GM12878 (cell line): ENCODE measurements around the gene ARL17B. TPM values are rescaled to one million over a fixed set of nuclear protein-coding genes. Genes with fewer than 3 reads are reported as not detected.

Source experiments
- BCL11A ChIP-seq: IDR thresholded peaks from 2 replicates; pipeline ENCODE4 v1.6.1; 2011; ENCODE audit warnings: low read depth, low read length
- CBX3 ChIP-seq: fragments of 200-600 bp; sonication (generic); IDR thresholded peaks from 2 replicates; pipeline ENCODE4 v1.6.1; 2016; ENCODE audit warnings: low read depth, borderline replicate concordance
- CREB1 ChIP-seq: IDR thresholded peaks from 2 replicates; pipeline ENCODE4 v1.6.1; 2012; ENCODE audit warnings: low read depth, mild to moderate bottlenecking, inconsistent platforms
- ESRRA ChIP-seq: IDR thresholded peaks from 2 replicates; pipeline ENCODE4 v1.6.1; 2012; ENCODE audit warnings: mild to moderate bottlenecking, low read length, improper control_type of control experiment
- GABPA ChIP-seq: IDR thresholded peaks from 2 replicates; pipeline ENCODE4 v1.6.1; 2014; ENCODE audit warnings: antibody characterized with exemption, low read depth, mild to moderate bottlenecking, inconsistent platforms
- GATAD2B ChIP-seq: fragments of 450-650 bp; conservative IDR thresholded peaks from 2 replicates; pipeline ENCODE4 v1.6.1; 2017; ENCODE audit warnings: low read depth, mild to moderate bottlenecking, moderate library complexity
- HDAC2 ChIP-seq: fragments of 200-600 bp; sonication (generic); IDR thresholded peaks from 2 replicates; pipeline ENCODE4 v1.6.1; 2017
- MTA2 ChIP-seq: fragments of 450-650 bp; IDR thresholded peaks from 2 replicates; pipeline ENCODE4 v1.6.1; 2016; ENCODE audit warnings: low read depth, mild to moderate bottlenecking, moderate library complexity
- NR2F1 ChIP-seq: fragments of 450-650 bp; conservative IDR thresholded peaks from 2 replicates; pipeline ENCODE4 v1.6.1; 2017; ENCODE audit warnings: mild to moderate bottlenecking
- PBX3 ChIP-seq: IDR thresholded peaks from 2 replicates; pipeline ENCODE4 v1.6.1; 2011; ENCODE audit warnings: mild to moderate bottlenecking, low read depth, low read length, moderate library complexity; ENCODE audit not compliant: insufficient replicate concordance
- PKNOX1 ChIP-seq: fragments of 450-650 bp; IDR thresholded peaks from 2 replicates; pipeline ENCODE4 v1.6.1; 2016; ENCODE audit warnings: mild to moderate bottlenecking
- POLR2A ChIP-seq: IDR thresholded peaks from 2 replicates; pipeline ENCODE4 v1.6.1; 2011; ENCODE audit warnings: low read depth, mild to moderate bottlenecking, low read length
- PRDM15 ChIP-seq: fragments of 450-650 bp; formaldehyde crosslinking; IDR thresholded peaks from 2 replicates; pipeline ENCODE4 v1.4.0; 2020; ENCODE audit warnings: mild to moderate bottlenecking, moderate library complexity
- RAD21 ChIP-seq: IDR thresholded peaks from 2 replicates; pipeline ENCODE4 v1.6.1; 2011; ENCODE audit warnings: mild to moderate bottlenecking, low read depth, low read length, moderate library complexity; ENCODE audit not compliant: insufficient read depth
- RAD51 ChIP-seq: fragments of 450-650 bp; IDR thresholded peaks from 2 replicates; pipeline ENCODE4 v1.6.1; 2016; ENCODE audit warnings: moderate library complexity, mild to moderate bottlenecking, inconsistent platforms
- RFX5 ChIP-seq: IDR thresholded peaks from 2 replicates; pipeline ENCODE4 v1.6.1; 2011; ENCODE audit warnings: low read depth, low read length, improper control_type of control experiment
- SMAD1 ChIP-seq: fragments of 450-650 bp; IDR thresholded peaks from 2 replicates; pipeline ENCODE4 v1.6.1; 2018; ENCODE audit warnings: mild to moderate bottlenecking, low read depth; ENCODE audit not compliant: partially characterized antibody
- SREBF2 ChIP-seq: IDR thresholded peaks from 2 replicates; pipeline ENCODE4 v1.6.1; 2012; ENCODE audit warnings: mild to moderate bottlenecking, low read length
- TCF3 ChIP-seq: IDR thresholded peaks from 2 replicates; pipeline ENCODE4 v1.6.1; 2012; ENCODE audit warnings: low read depth, mild to moderate bottlenecking, low read length, borderline replicate concordance; ENCODE audit not compliant: insufficient read depth
- TCF7 ChIP-seq: IDR thresholded peaks from 2 replicates; pipeline ENCODE4 v1.6.1; 2014; ENCODE audit warnings: antibody characterized with exemption, borderline replicate concordance
- polyA plus RNA-seq, 11 experiments: library from polyadenylated mRNA; depleted of rRNA in 4 of 11; unstranded in 6 of 11; stranded (reverse) in 5 of 11; fragments of >200 nt; fragmentation: Nextera tagmentation in 4 of 11; fragmentation: Illumina TruSeq in 1 of 11; extraction: Ambion mirVana in 4 of 11; extraction: Trizol in 1 of 11; gene quantifications; 1 replicate in 1 of 11; 2 replicates in 10 of 11; pipeline versions ENCODE4 v1.2.1 to v1.2.3, GENCODE V29; 2011 to 2016; ENCODE audit warnings: inconsistent platforms in 2 of 11, missing spikeins in 2 of 11, low read depth in 1 of 11
- total RNA-seq, 4 experiments: library from RNA; depleted of rRNA in 3 of 4; stranded (reverse); fragments of >200 nt in 3 of 4; fragmentation: Illumina TruSeq in 1 of 4; extraction: Trizol in 1 of 4; gene quantifications; 2 replicates each; pipeline versions ENCODE4 v1.2.1 to v1.2.3, GENCODE V29; 2013 to 2021
- TF ChIP-seq, protein P1 (sequence below): fragments of 450-650 bp; IDR thresholded peaks from 2 replicates; pipeline ENCODE4 v1.6.1; 2017; ENCODE audit warnings: mild to moderate bottlenecking, low read depth, inconsistent platforms; ENCODE audit not compliant: poor library complexity, severe bottlenecking

ARL17B gene
- total and polyA plus RNA-seq, 10 of the 15 experiments (the other 5 are each of a cell fraction or from before 2014, with no cell fraction given) = 6.0 to 25.1 (median 14.2) TPM

DNA sequence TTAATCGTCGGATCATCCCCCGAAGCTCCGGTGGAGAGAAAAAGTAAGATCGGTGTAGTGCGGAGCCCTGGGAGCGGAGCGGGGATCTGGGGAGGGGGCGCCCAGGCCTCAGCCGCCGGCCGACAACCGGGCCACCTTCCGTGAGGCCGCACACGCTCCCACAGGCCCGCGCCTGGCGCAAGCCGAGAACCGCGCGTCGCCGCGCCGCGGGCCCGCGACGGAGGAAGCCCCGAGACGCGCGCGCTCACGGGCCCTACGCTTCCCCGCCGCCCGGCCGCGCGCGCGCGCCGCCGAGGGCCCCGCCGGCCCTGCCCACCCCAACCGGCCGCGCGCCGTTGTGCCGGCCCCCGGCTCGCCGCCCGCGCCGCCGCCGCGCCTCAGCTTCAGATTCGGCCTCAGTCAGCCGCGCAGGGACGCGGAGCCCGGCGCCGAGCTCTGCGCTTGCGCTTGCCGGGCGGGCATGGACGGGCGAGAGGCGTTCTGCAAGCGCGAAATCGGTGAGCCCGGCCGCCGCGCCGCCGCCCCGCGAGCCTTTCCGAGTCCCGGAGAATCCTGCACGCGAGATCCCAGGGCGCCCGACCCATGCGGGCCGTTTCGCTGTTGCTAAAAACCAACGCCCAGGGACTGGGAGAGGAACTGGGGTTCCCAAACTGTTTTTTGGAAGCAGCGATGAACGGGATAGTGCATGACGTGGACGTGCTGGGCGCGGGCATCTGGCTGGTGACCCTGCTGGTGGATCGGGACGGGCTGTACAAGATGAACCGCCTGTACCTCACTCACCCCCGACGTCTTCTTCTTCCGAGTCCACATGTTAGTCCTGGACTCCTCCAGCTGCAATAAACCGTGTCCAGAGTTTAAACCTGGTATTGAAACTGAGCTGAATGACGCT is 94.7 kb downstream of the ARL17B start (continued):
- peak; percentile 90 for TF ChIP-seq POLR2A
- TF ChIP-seq PKNOX1 = no peak
- TF ChIP-seq GATAD2B = peak; percentile 74
- TF ChIP-seq BCL11A = no peak
- no peak for TF ChIP-seq CBX3
- TF ChIP-seq TCF7 = no peak
- no peak for TF ChIP-seq SMAD1
- no peak for TF ChIP-seq SREBF2
- TF ChIP-seq, protein P1, sequence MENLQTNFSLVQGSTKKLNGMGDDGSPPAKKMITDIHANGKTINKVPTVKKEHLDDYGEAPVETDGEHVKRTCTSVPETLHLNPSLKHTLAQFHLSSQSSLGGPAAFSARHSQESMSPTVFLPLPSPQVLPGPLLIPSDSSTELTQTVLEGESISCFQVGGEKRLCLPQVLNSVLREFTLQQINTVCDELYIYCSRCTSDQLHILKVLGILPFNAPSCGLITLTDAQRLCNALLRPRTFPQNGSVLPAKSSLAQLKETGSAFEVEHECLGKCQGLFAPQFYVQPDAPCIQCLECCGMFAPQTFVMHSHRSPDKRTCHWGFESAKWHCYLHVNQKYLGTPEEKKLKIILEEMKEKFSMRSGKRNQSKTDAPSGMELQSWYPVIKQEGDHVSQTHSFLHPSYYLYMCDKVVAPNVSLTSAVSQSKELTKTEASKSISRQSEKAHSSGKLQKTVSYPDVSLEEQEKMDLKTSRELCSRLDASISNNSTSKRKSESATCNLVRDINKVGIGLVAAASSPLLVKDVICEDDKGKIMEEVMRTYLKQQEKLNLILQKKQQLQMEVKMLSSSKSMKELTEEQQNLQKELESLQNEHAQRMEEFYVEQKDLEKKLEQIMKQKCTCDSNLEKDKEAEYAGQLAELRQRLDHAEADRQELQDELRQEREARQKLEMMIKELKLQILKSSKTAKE = no peak
- TF ChIP-seq RAD21 = no peak
- no peak for TF ChIP-seq PRDM15 (CRISPR knock-in tag)
- no peak for TF ChIP-seq CREB1
- TF ChIP-seq MTA2 = no peak
- 0 out of 2 replicates have a peak, but pooled peaks have one; percentile 19 for TF ChIP-seq TCF3
- TF ChIP-seq PBX3 = no peak
- no peak for TF ChIP-seq HDAC2
- no peak for TF ChIP-seq ESRRA
- TF ChIP-seq NR2F1 = peak; percentile 52
- TF ChIP-seq RFX5 = no peak
- no peak for TF ChIP-seq GABPA
- TF ChIP-seq RAD51 = no peak
